HG02798 (cell line): ENCODE results near the gene GRIA3.
"Not testable (repeated sequence)": the region's sequence is repeated elsewhere in the genome, so short reads cannot be mapped to it uniquely, and the experiment has no call there.

ENCODE experiments used
- ATAC-seq: cut with Tn5 transposase; IDR thresholded peaks from one replicate; pipeline ENCODE4 v1.9.1; 2021; ENCODE audit warnings: mild to moderate bottlenecking; ENCODE audit not compliant: unreplicated experiment, poor library complexity

Gene GRIA3

DNA sequence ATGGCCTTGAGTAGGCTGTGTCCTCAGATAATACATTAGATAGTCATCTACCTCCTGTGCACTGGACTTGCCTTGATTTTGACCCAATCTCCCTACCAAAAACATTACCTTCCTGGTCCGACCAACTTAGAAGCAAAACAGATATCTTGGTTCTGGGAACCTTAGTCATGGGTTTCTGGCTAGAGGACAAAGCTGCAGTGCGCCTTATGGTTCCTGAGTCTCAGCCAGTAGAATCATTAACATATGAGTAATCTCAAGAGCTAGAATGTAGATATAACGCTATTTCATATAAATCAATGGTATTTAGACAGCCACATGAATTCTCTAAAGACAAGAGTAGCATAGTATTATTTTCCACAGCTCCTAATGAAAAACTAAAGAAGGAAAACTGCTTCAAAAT is 83.1 kb downstream of the GRIA3 start:
- no peak for ATAC-seq

DNA sequence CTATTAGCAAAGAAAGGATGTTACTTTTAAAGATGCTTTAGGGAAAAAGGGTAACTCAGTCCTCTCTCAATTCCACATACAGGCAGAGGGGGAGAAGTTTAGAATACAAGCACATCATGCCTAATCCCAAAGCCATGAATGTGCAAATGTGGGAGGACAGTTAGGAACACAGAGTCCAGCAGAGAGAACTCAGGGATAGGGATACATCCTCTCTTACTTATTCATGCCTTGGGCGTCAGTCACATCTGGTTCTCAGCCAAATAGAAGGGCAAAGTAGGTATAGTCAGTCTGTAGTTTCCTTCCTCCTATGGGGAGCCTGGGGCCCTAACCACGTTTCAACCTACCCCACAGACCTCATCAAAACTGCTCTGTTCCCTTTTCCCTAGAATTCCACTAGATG is 87.8 kb downstream of the GRIA3 start:
- ATAC-seq = no peak

DNA sequence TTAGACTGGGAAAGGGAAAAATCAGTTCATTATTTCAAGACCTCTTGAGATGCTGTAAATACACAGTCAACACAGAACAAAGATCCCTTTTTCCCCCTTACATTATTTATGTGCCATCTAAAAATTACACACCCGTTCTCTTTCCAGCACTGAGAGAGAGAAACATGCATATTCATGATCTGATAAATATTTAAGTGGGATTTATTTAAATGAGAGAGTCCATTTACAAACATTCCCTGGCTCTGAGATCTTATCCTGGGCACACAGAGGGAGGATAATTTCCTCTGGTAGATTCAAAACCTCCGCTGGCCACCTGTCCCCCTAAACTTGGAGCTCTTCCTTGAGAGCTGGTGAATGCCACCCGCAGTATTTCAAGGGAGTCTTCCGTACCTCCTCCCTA is 88.6 kb downstream of the GRIA3 start:
- ATAC-seq = no peak

DNA sequence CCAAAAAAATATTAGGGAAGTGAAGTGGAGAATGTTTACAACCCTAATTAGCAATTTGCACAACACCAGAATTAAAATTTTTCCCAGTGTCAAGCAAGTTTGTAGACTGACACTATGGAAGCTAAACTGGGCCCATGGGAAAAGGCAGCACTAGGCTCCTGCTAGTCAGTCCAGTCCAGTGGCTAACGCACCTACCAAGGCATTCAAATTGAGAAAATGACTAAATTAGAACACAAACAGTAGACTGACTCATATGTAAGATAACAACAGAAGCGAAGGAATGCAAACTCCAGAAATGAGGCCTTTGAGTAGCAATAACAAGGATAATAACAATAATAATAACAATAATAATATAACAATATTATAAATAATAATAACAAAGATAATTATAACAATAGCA is 90.7 kb downstream of the GRIA3 start:
- ATAC-seq = no peak

DNA sequence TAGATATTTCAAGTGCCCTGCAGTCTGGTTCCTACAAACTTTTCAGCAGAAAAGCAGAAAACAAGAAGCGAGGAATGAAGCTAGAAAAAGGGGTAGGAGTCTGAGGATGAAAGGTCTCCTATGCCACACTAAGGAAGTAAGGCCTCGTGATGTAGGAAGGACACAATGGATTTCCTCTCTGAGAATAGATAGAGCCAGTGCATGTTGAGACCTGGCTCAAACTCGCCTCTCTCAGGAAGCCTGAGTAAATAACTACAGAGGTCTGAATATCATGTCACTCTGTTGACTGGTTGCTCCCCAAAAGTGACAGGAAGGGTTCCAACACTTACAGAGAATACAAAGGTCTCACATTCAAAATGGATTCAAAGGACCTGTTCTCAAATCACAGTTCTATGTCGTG is 93.3 kb downstream of the GRIA3 start:
- no peak for ATAC-seq

DNA sequence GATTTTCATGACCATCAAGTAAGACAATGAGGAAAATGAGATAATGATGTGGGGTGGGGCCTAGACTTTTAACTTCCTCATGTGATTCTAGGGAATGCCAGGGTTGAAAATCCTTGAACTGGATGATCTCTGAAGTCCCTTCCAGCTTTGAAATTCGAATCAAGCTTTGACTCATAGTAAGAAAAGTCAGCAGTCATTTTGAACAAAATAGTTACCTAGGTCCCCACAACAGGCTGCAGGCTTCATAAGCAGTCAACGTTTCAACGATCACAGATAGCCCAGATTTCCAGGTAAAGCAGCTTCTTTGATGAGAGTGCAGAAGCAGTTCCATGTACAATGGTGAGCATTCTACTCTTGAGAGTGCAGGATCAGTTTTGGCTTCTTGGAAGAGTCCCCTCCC is 93.7 kb downstream of the GRIA3 start:
- no peak for ATAC-seq

DNA sequence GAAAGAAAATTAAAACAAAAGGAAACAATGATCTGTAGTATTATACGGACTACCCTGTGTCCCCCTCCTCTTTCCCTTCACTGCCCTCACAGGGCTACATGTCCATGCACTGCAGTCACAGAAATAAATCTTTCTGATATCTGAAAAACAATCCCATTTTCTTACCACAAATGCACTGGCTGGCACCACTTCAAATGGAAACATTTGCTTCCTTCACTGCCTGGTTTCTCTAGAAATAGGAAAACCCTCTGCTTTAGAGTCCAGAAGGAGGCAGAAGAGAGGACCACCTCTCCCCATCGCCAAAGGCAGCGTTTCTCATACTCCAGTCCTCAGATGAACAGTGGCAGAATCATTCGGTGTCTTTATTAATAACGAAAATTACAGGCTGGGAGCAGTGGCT is 98.2 kb downstream of the GRIA3 start:
- ATAC-seq = no peak

DNA sequence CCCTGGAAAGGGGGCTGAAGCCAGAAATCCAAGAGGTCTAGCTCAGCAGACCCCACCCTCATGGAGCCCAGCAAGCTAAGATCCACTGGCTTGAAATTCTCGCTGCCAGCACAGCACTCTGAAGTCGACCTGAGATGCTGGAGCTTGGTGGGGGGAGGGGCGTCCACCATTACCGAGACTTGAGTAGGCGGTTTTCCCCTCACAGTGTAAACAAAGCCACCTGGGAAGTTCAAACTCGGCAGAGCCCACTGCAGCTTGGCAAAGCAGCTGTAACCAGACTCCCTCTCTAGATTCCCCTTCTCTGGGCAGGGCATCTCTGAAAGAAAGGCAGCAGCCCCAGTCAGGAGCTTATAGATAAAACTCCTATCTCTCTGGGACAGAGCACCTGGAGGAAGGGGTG is 99.3 kb downstream of the GRIA3 start:
- ATAC-seq = not testable (repeated sequence)

DNA sequence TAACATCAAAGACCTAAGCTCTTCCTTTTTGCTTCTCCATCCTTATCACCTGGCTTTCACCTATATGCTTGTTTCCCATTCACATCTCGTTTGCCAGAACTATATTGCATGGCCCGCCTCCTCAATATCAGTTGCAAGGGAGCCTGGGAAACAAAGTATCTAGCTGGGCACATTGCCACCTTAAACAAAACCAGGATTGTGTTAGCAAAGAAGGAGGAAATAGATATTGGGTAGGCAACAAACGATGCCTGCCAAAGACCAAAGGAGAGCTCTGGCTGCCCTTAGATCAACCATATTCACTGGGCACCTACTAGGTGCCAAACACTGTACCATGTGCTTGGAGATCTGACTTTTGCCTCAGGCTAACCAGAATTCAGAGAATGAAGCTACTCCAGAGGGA is 107.5 kb downstream of the GRIA3 start:
- no peak for ATAC-seq

DNA sequence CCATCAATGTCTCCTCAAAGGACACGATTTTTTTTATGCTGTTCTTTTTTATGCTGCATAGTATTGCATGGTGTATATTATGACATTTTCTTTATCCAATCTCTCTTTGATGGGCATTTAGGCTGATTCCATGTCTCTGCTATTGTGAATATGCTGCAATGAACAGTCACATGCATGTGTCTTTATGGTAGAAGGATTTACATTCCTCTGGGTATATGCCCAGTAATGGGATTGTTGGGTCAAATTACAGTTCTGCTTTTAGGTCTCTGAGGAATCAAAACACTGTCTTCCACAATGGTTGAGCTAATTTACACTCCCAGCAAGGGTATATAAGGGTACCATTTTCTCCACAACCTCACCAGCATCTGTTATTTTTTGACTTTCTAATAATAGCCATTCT is 113.9 kb downstream of the GRIA3 start:
- no peak for ATAC-seq

DNA sequence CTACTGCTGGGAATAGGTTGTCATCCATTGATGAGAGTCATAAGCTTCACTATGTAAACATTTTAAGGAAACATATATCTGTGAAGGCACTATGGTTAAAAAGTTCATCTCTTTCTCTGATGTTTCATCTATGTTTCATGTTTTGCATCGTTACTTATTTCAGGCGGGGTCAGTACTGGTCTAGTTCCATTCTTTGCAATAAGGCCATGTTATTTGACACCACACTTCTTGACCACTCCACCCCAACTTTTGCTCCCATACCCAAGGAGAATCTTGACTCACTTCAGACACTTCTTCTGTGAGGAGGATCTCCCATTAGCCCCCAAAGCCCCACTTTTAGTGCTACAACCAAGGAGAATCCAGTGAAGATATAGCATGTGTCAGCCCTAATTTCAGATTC is 119.4 kb downstream of the GRIA3 start:
- ATAC-seq = no peak

DNA sequence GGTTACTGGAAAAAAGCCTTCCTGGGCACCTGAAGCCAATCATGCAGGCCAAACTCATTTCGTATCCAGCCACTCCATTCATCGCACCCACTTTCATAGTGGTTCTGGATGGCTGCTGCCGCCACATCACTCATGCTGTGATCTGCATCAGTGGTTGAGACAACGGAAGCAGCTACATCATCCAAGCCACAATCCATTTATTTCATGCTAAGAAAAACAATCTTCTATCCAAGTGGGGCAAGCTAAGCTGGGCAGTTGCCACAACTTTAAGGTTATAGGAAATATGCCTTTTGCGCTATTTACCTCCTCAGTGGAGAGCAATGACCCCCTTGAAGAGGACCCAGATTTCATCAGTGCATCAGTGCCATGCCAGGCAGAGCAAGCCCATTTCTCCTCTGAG is 124.6 kb downstream of the GRIA3 start:
- ATAC-seq = no peak

DNA sequence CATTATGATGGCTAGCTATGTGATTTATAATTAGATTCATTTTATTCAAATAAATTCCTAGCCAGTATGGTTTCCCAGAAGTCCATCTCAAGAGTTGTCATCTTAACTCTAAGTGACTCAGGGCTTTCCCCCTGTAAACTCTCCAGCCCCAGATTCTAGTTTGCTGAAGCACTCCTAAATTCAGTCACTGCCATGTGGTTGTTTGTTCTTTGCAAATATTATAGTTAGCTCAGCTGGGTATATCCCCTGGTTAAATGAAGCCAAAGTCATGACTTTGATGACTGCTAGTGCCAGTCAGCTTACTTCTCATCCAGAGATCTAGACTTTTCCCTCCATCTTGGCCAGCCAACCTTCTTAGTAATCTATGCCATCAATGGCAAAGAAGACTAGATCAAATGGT is 126.0 kb downstream of the GRIA3 start:
- no peak for ATAC-seq

DNA sequence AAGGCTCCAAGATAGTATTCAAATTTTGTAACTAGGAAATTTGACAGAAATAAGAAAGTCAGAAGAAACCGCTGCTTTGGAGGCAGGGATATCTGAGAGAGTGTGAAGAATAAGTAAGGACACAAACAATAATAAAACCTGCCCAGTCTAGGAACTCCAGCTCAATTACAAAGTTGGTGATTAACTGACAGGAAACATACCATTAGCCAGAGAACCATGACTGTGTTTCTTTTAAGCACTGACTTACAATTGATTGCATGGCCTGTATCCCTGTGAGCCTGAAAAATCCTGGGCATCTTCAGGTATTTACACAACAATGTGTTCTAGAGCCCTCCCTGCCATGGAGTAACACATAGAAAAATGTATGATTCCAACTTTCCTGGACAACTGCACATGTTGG is 127.4 kb downstream of the GRIA3 start:
- ATAC-seq = no peak

DNA sequence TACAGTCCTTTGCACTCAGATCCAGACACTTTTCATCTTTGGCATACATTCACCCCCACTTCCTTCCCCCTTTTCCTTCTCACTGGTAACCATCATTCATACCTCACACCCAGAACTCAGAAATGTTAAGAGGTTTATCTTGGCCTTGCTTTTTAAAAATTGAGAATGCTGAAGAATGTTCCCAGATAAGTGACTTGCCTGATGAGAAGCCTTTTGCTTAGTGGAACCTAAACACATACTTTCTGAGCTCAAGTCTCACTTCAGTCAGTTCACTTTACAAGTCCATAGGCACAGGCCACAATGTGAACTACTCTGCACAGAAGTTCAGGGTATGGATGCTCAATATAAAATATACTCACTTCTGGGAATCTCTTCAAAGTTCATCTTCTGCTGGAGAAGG is 129.4 kb downstream of the GRIA3 start:
- ATAC-seq = no peak

DNA sequence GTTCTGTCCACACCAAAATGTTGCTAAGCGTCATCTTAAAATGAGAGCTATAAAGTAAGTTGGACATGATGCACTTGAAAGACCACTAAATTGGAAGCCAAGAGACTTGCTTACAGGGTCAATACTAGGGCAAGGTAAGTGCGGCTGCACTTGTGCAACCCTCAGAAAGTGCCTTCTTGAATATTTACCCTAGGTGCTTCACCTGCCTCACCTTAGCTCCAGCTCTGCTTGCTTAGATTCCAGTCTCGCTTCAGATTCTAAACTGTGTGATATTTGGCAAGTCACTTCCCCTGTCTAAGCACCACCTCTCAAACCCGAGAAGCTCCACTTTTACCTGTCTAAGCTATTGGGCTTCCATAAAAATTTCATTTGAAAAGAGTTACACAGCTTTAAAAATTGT is 136.5 kb downstream of the GRIA3 start:
- ATAC-seq = no peak

DNA sequence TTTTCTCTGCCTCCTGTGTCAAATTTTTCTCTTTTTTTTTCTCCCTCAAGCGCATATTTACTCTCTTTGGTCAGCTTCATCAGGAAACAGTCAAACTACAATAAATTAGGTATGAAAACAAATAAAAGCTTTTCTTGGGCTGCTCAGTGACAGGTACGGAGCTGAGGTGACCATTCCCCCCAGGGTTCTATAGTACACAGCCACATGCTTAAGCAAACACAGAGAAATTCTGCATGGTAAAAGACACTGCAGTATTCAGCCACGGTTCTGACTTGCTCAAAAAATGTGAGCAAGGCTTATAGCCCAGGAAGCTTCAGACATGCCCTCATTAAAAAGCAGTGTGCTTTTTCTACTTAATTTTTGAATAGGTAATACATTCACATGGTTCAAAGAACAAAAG is 138.5 kb downstream of the GRIA3 start:
- no peak for ATAC-seq

DNA sequence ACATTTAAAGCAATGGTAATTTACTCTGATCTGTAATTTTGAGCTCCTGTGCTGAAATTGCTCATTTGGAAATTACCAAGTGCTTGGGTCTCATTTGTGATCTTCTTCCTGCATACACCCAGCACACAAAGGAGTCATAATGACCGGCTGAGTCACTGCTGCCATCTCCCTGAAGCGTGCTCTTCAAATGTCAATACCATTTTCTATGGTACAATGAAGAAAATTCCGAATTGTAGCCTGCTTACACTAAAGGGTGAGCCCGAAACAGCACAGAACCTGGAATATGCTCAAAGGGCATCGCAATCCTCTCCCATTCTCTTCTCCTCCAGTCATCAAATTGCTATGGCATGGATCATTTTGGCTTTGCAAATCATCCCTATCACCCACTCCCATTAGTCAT is 140.5 kb downstream of the GRIA3 start:
- ATAC-seq = peak; percentile 50

DNA sequence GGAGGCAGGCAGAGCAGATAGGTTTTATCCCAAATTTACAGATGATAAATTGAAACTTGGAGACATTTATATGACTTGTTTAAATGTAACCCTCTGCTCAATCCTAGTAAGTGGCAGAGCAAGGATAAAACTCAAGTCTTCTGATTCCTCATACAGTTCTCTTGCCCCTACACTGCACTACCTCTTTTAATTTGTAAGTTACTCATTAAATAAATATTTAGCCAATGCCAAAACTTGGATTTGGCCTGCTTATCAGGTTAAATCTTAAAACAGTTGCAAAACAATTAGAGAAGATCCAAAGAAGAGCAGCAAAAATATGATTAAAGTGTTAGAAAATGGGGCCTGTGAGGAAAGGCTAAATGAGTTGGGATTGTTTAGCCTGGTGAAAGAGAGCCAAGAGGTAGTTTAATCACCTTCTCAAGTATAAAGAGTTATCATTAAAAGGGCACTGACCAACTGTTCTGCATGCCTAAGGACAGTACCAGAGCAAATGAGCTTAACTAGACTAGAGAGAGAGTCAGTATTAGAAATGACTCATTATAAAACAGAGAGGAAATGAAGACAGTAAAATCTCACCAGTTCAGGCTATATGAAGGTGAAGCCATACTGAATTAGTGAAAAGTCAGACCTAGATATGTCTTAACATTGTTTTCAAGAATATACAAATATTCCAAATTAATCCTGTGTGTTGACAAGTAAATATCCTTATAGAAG is 146.3 kb downstream of the GRIA3 start:
- peak; percentile 80 for ATAC-seq

DNA sequence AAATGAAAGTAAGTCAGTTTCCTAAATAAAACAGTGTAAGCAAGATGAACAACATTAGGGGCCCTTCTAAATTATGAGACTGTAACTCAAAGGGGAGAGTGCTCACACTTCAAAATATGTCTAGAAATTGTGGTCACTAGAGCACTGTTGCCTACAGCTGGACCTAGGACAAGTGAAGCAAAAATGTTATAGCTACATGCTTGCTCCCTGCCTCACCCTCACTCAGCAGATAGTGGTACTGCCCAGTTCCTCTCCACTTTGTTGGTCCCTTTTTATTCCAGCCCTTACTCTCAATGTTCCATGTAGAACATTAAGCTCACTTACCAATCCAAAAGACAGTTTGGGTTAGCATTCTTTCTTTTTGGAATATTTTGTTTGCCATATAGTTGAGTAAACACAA is 147.3 kb downstream of the GRIA3 start:
- peak; percentile 58 for ATAC-seq

DNA sequence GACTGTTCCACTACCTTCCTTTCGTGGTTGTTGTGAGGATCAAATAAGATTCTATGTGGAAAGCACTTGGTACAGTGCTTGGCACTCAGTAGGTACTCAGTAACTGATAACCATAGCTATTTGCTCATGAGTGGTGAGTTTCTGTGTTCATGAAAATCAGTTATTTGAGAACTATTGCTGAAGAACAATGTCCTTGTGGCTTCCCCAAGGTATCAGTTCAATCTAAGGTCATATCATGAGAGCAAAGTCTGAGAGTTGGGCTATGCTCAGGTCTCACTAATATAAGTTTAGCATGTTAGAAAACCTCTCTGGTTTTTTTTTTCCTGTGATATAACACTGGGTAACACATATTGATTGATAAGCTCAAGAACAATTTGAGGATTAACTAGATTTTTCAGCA is 147.8 kb downstream of the GRIA3 start:
- peak; percentile 53 for ATAC-seq

DNA sequence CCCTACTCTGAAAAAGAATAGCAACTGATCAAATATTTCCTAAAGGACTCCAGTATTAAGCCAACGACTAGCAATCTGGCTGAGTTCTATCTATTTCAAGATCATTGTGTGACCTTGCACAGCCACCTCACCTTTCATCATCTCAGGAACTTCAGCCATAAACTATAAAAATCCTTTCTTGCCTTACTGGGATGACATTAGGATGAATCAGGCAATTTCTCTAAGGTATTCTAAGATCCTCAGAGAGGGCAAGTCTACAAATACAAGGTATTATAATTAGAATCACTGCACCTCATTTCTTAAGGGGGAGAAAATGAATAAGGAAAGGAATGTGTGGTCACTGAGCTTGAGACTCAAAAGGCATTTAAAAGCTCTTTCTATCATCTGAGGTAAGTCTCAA is 152.6 kb downstream of the GRIA3 start:
- ATAC-seq = no peak
